BLaER1 (cell line): ENCODE measurements around the gene ARHGAP23.

ENCODE experiments used
- H3K27ac ChIP-seq: shearing (Covaris generic); formaldehyde crosslinking; 2 replicates; pipeline ENCODE4 v1.8.1; 2022
- H3K27me3 ChIP-seq: shearing (Covaris generic); formaldehyde crosslinking; 2 replicates; pipeline ENCODE4 v1.8.1; 2022
- H3K36me3 ChIP-seq: shearing (Covaris generic); formaldehyde crosslinking; 2 replicates; pipeline ENCODE4 v1.8.1; 2022
- H3K4me1 ChIP-seq: shearing (Covaris generic); formaldehyde crosslinking; 2 replicates; pipeline ENCODE4 v1.8.1; 2022
- H3K4me2 ChIP-seq: shearing (Covaris generic); formaldehyde crosslinking; 2 replicates; pipeline ENCODE4 v1.8.1; 2022
- H3K4me3 ChIP-seq: shearing (Covaris generic); formaldehyde crosslinking; 2 replicates; pipeline ENCODE4 v1.8.1; 2022
- H3K9ac ChIP-seq: shearing (Covaris generic); formaldehyde crosslinking; 2 replicates; pipeline ENCODE4 v1.8.1; 2022
- H3K9me3 ChIP-seq: shearing (Covaris generic); formaldehyde crosslinking; 2 replicates; pipeline ENCODE4 v1.8.1; 2022
- H4K20me1 ChIP-seq: shearing (Covaris generic); formaldehyde crosslinking; 2 replicates; pipeline ENCODE4 v1.8.1; 2022
- Cebpa-rat ChIP-seq: shearing (Covaris generic); IDR thresholded peaks from 2 replicates; pipeline ENCODE4 v1.8.1; 2022

The ARHGAP23 gene

DNA sequence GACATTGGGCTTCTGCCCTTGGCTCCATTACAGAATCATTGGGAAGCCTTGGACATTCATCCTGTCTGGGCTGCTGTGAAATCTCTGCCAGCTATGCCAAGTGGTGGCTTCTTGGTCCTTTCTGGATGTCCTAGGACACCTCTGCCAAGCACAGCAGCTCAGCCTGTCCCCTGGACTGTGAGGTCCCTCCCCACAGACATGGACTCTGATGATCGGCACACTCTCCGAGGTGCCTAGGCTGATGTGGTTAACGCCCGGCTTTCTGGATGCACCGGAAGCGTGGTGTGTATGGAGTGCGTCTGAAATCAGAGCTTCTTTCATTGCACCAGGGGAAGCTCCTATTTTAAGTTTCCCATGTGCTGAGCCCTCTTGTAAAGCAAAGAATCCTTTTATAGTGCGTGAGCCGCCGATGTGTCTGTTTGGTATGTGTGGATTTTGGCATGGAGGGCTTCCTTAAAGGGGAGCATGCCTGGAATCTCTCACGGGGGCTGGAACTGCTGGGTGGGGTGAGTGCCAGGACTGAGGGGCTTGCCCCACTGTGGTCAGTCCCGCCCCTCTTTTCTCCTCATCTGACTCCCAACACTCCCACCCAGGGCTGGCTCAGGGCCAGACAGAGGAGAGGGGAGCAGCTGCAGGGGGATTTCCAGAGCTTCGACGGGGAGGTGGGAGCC lies 7.0 kb upstream of the ARHGAP23 start:
- H3K9ac ChIP-seq = no peak overlapping the region
- H3K27me3 ChIP-seq = peaks cover 40% of the 10 kb centered on the region
- H3K9me3 ChIP-seq = no peaks in the 10 kb centered on the region
- no peak overlapping the region for H3K4me3 ChIP-seq
- no peaks in the 10 kb centered on the region for H4K20me1 ChIP-seq
- H3K36me3 ChIP-seq = no peaks in the 10 kb centered on the region
- no peak overlapping the region for H3K27ac ChIP-seq
- no peak for TF ChIP-seq Cebpa-rat
- H3K4me2 ChIP-seq = peak overlapping the region; percentile 86
- peaks cover 85% of the 10 kb centered on the region for H3K4me1 ChIP-seq

DNA sequence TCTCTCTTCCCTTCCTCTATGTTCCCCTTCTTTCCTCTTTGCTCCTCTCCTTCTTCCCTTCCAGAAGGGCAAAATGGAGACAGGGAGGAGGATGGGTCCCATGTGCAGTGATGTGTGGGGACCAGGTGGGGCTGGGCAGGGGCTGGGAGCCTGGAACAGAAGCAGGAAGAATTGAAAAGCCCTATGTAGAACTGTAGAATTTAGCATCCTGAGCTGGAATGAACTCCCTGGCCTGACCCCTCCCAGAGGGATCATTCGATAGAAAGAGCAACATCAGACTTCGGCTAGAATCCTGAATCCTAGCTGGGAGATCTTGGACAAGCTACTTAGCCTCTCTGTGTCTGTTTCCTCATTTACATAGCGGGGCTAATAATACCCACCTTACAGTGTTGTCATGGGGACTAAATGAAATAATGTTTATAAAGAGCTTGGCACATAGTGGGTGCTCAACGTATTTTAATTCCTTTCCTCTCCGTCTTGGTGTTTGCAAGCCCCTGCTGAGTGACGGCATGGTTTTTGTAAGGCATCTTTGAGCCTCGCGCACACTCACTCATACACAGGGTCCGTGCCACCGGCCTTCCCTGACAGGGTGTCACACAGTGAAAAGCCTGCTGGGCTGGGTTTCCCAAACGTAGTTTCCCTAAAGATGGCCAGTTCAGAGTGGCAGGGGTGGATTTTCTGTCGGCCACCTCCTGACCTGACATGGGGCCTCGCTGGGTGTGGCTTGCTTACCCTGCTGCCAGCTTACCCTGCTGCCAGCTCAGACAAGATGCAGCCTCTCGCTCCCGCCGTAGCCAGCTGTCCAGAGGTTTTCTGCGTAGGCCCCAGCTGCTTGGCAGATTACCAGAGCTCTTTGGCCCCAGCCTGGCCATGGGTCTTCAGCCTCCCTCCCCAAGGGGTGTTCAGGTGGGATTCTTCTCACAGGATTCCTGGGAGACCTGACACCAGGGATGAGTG lies 6.1 kb upstream of the ARHGAP23 start:
- Histone ChIP-seq H4K20me1 (no peaks in the 10 kb centered on the region), H3K9me3 (no peaks in the 10 kb centered on the region), H3K9ac (no peak overlapping the region), H3K27me3 (peaks cover 40% of the 10 kb centered on the region), H3K4me2 (peak overlapping the region; percentile 25), H3K4me3 (no peak overlapping the region), H3K36me3 (no peaks in the 10 kb centered on the region), H3K27ac (no peak overlapping the region), H3K4me1 (peaks cover 85% of the 10 kb centered on the region)
- TF ChIP-seq Cebpa-rat = no peak

DNA sequence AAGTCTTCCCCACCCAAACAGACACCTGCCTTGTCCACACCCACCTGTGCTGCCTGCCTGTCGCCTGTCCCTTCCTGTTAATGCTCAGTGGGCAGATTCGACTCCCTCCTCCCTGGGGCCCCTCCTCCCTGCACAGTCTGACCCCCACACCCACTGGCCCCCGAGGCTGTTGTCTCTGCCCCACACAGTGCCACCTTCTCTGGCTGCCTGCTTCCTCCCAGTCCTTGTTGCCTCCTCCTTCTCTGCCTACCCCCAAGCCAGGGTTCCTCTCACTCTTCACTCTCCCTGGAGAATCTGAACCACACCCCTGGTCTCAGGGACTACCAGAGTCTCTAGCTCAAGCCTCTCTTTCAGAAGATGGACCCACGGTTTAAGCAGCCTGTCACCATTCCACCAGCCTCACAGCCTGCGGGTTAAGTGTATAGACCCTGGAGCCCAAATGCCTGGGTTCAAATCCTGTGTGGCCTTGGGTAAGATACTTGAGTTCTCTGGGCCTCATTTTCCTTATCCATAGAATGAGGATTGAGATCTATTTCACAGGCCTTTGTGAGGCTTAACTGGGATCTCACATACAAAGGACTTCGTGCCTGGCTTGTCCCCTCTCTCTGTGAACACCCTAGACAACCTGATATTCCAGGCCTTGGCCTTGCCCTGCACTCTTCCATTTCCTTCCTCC lies 3.8 kb upstream of the ARHGAP23 start:
- no peak overlapping the region for H3K4me3 ChIP-seq
- no peak for TF ChIP-seq Cebpa-rat
- H3K4me1 ChIP-seq = peaks cover 78% of the 10 kb centered on the region
- no peaks in the 10 kb centered on the region for H3K36me3 ChIP-seq
- peak overlapping the region; percentile 58; the same call in 1 of the 2 replicates for H3K9ac ChIP-seq
- no peaks in the 10 kb centered on the region for H3K9me3 ChIP-seq
- peak overlapping the region; percentile 98 for H3K4me2 ChIP-seq
- H3K27ac ChIP-seq = peak overlapping the region; percentile 55; the same call in 1 of the 2 replicates
- peaks cover 10% of the 10 kb centered on the region for H4K20me1 ChIP-seq
- H3K27me3 ChIP-seq = peaks cover 20% of the 10 kb centered on the region

DNA sequence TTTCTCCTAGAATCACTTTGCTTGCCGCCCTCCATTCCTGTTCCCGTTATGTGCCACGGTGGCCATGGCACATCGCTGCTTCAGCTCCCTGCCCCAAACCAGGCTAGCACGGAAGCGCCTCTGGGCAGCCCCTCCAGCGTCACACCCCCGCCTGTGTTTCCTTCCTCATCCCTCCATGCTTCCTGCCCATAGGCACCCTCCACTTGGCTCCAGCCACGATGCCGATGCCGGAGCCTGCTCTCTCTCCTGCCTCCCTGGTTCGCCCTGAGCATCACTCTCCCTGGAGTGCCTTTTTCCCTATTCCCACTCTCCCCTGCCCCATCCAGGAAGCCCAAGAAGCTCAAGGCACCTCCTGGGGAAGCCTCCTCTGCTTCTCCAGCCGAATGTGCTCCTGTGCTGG lies 3.2 kb upstream of the ARHGAP23 start:
- Histone ChIP-seq H3K4me1 (peaks cover 78% of the 10 kb centered on the region), H3K9ac (peak overlapping the region; percentile 58; the same call in 1 of the 2 replicates), H3K4me2 (peak overlapping the region; percentile 98), H3K9me3 (no peaks in the 10 kb centered on the region), H3K27me3 (peaks cover 14% of the 10 kb centered on the region), H3K36me3 (no peaks in the 10 kb centered on the region), H3K27ac (peak overlapping the region; percentile 55; the same call in 1 of the 2 replicates), H4K20me1 (peaks cover 16% of the 10 kb centered on the region), H3K4me3 (no peak overlapping the region)
- no peak for TF ChIP-seq Cebpa-rat

DNA sequence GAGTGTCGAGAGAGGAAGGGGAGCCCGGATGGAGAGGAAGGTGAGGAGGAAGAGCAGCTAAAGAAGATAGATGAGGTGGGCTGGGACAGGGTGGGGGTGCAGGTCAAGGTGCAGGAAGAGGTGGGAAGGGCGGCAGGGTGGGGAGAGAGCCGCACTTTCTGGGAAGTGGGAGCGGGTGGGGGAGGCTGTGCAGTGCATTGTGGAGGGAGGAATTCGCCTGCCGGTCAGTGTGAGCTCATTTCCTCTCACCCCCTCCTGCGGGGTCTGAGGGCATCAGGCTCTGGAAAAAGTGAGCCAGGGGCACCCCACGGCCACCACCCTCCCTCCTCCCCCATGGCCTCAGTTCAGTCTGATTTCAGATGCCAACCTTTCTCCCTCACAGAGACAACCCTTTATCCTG lies 2.5 kb upstream of the ARHGAP23 start:
- no peak overlapping the region for H3K4me3 ChIP-seq
- H3K9ac ChIP-seq = no peak overlapping the region
- no peaks in the 10 kb centered on the region for H3K9me3 ChIP-seq
- peaks cover 9% of the 10 kb centered on the region; the same call in 1 of the 2 replicates for H3K27me3 ChIP-seq
- TF ChIP-seq Cebpa-rat = no peak
- peaks cover 23% of the 10 kb centered on the region for H4K20me1 ChIP-seq
- H3K4me1 ChIP-seq = peaks cover 78% of the 10 kb centered on the region
- H3K36me3 ChIP-seq = no peaks in the 10 kb centered on the region
- peak overlapping the region; percentile 98 for H3K4me2 ChIP-seq
- peak overlapping the region; percentile 55 for H3K27ac ChIP-seq

DNA sequence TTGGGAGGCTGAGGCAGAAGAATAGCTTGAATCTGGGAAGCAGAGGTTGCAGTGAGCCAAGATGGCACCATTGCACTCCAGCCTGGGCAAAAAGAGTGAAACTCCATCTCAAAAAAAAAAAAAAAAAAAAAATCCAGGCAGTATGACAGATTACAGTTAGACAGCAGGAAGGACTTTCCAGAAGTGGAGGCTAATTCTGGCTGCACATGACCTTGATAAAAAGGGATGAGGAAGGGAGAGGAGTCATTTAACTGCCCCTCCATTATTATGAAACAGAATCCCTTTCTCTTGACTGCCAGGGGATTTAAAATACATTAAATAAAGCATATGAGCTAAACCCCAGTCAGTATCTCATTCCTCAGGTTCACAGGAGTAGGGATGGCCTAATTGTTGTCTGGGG lies 1.8 kb upstream of the ARHGAP23 start:
- H3K4me3 ChIP-seq = no peak overlapping the region
- TF ChIP-seq Cebpa-rat = no peak
- peak overlapping the region; percentile 89 for H3K27ac ChIP-seq
- H3K4me2 ChIP-seq = peak overlapping the region; percentile 98
- H3K9me3 ChIP-seq = no peaks in the 10 kb centered on the region
- H3K36me3 ChIP-seq = peaks cover 6% of the 10 kb centered on the region; the same call in 1 of the 2 replicates
- peaks cover 78% of the 10 kb centered on the region for H3K4me1 ChIP-seq
- peaks cover 30% of the 10 kb centered on the region for H4K20me1 ChIP-seq
- H3K9ac ChIP-seq = peak overlapping the region; percentile 93; the same call in 1 of the 2 replicates
- H3K27me3 ChIP-seq = peaks cover 2% of the 10 kb centered on the region; the same call in 1 of the 2 replicates

DNA sequence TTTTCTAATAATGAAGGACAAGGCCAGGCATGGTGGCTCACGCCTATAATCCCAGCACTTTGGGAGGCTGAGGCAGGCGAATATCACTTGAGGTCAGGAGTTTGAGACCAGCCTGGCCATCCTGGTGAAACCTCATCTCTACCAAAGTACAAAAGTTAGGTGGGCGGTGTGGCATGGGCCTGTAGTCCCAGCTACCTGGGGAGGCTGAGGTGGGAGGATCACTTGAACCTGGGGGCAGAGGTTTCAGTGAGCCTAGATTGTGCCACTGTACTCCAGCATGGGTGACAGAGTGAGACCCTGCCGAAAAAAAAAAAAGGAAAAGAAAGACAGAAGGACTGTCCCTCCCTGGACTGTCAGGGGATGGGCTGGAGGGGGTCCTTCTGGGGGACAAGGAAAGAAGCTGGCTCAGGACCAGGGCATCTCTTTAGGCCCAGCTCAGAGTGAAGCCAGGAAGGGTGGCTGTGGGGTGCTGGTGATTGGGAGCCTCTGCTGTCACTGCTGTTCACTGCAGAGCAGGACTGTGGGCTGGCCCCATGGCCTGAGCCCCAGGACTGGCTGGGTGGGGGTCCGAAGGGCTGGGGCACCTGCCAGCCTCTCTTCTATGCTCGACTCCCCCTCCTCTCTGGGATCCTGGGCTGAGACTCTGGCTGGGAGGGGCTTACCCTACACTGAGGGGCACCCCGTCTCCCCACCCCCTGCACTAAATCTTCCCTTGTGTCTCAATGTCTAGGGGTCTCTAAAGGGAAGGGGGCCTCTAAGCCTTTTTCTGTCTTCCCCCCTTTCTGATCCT lies 909 bp upstream of the ARHGAP23 start:
- Histone ChIP-seq H3K27ac (peak overlapping the region; percentile 89), H3K9me3 (no peaks in the 10 kb centered on the region), H3K4me2 (peak overlapping the region; percentile 98), H3K4me1 (peaks cover 80% of the 10 kb centered on the region), H3K9ac (peak overlapping the region; percentile 93), H4K20me1 (peaks cover 39% of the 10 kb centered on the region), H3K36me3 (peaks cover 15% of the 10 kb centered on the region), H3K4me3 (peak overlapping the region; percentile 93), H3K27me3 (no peaks in the 10 kb centered on the region)
- no peak for TF ChIP-seq Cebpa-rat

DNA sequence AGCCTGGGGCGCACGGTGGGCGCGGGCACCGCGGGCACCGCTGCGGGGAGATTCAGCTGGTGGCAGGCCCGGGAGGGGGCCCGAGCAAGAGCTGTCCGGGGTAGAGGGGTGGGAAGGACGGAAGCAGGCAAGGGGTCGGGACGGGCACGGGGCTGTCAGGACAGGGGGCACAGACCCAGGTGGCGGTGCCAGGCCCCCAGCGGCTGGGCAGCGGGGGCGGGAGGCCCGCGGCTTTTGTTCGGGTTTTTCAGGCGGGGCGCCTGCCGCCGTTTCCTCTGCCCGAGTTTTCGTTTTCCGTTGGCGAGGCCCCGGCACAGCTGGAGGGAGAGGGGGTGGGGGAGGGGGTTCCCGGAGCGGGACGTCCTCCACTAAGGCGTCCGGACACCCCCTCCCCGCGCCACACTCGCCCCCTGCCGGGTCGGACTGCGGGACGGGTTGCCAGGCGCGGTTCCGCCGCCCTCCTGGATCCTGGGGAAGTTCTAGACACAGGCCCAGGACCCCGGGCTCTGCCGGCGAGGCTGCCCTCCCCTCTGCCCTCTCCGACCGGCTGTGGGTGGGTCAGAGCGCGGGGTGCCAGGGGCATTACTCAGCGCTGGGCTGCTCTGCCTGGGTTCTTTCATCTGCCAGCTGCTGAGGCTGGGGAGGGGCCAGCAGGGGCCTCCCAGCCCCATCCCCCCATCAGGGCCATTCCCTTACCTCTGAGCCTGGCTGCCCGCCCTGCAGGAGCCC lies 543 bp downstream of the ARHGAP23 start:
- Histone ChIP-seq H3K9ac (peak overlapping the region; percentile 93), H4K20me1 (peaks cover 54% of the 10 kb centered on the region), H3K4me1 (peaks cover 81% of the 10 kb centered on the region), H3K27ac (peak overlapping the region; percentile 96), H3K4me2 (peak overlapping the region; percentile 88), H3K4me3 (peak overlapping the region; percentile 93), H3K27me3 (no peaks in the 10 kb centered on the region), H3K36me3 (peaks cover 29% of the 10 kb centered on the region), H3K9me3 (no peaks in the 10 kb centered on the region)
- TF ChIP-seq Cebpa-rat = no peak
